ENCODE measurements around the gene CELF2. TPM values are rescaled to one million over a fixed set of nuclear protein-coding genes. Genes with fewer than 3 reads are reported as not detected.

The CELF2 gene
- total RNA-seq, 6 donors from 2014 or later = 82.7 to 193 (median 120) TPM

DNA sequence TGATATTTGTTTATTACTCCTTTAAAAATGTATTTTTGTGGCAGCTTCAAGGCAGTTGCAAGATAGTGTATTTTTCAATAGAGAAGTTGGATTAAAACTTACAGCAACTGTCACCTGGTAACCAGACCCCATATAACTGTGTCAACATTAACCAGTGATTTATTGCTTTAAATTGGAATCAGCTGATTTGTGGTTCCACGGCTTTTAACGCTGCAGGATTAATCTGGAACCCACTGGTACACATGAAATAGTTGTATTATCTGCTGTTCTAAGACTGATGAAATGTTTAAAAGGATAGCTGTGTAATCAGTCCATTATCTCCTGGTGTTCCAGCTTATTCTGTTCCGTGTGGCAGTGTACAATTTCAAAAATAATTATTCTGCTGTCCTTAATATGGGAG, 180.2 kb downstream of the CELF2 start:
- no peak for DNase-seq
- WGBS, 2 donors = 59 to 63% methylated on average over 3 of the region's 3 CpGs
- peaks cover 10 to 34% (median 18%) of the 10 kb centered on the region in 4 donors for H3K4me1 ChIP-seq
- TF ChIP-seq CTCF (IDR thresholded peaks at IDR 0.05) (no peak), EP300 (IDR thresholded peaks at IDR 0.05) (no peak), POLR2AphosphoS5 (IDR thresholded peaks at IDR 0.05) (no peak), POLR2A (IDR thresholded peaks at IDR 0.05) (no peak)
- H3K4me3 ChIP-seq = no peak overlapping the region
- H3K36me3 ChIP-seq = peaks cover 0 to 5% (median 3%) of the 10 kb centered on the region in 4 donors
- H3K27ac ChIP-seq = peak overlapping the region in 1 of 4 donors; percentile 15
- no peaks in the 10 kb centered on the region for H3K9me3 ChIP-seq
- H3K27me3 ChIP-seq = no peaks in the 10 kb centered on the region
- no peak for ATAC-seq (ENCODE audit: low FRiP score in 2 of 2)

DNA sequence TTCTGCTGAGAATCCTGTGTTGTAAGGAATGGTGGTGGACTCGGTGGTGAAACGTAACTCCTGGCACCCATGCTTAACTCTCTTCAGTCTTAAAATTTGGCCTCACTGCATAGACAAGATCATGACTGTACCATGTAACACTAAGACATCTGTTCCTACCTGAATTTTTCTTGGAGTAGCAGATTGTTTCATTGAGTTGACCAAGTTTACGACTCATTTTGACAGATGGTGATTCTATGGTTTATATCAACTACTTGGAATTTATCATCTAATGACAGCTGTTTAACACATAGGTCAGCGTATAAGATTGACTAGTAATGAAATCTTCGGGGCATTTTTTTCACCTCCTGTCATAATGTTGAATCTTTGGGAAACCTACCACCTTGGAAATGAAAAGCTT, 184.2 kb downstream of the CELF2 start:
- Histone ChIP-seq H3K27me3 (no peaks in the 10 kb centered on the region), H3K9me3 (no peaks in the 10 kb centered on the region), H3K27ac (no peak overlapping the region), H3K4me3 (no peak overlapping the region), H3K36me3 (peaks cover 0 to 17% (median 1%) of the 10 kb centered on the region in 4 donors), H3K4me1 (peaks cover 11 to 23% (median 16%) of the 10 kb centered on the region in 4 donors)
- ATAC-seq (ENCODE audit: low FRiP score in 2 of 2) = no peak
- WGBS, 2 donors = 81 to 89% methylated on average over 5 of the region's 5 CpGs
- DNase-seq = no peak
- no peak for TF ChIP-seq POLR2A (IDR thresholded peaks at IDR 0.05)
- TF ChIP-seq POLR2AphosphoS5 (IDR thresholded peaks at IDR 0.05) = no peak
- no peak for TF ChIP-seq CTCF (IDR thresholded peaks at IDR 0.05)

- peaks cover 0 to 17% (median 1%) of the 10 kb centered on the region in 4 donors for H3K36me3 ChIP-seq
- H3K9me3 ChIP-seq = no peaks in the 10 kb centered on the region
- H3K27me3 ChIP-seq = no peaks in the 10 kb centered on the region
- ATAC-seq (ENCODE audit: low FRiP score in 2 of 2) (no peak), DNase-seq (peak in 1 of 2 donors; percentile 62)
- no peak overlapping the region for H3K27ac ChIP-seq
- H3K4me1 ChIP-seq = peaks cover 0 to 15% (median 10%) of the 10 kb centered on the region in 4 donors
- 44% methylated on average over 19 of the region's 19 CpGs for WGBS, 2 donors
- TF ChIP-seq POLR2AphosphoS5 (IDR thresholded peaks at IDR 0.05) (no peak), CTCF (IDR thresholded peaks at IDR 0.05) (no peak), POLR2A (IDR thresholded peaks at IDR 0.05) (no peak), EP300 (IDR thresholded peaks at IDR 0.05) (no peak)
- no peak overlapping the region for H3K4me3 ChIP-seq
Observed at GRCh38 chr10:11204351-11204942, 186.8 kb downstream of the CELF2 start.

GRCh38 chr10:11205030-11205772, 187.5 kb downstream of the CELF2 start:
- 93% methylated on average over 13 of the region's 13 CpGs for WGBS, 2 donors
- Histone ChIP-seq H3K36me3 (peaks cover 0 to 17% (median 1%) of the 10 kb centered on the region in 4 donors), H3K27me3 (no peaks in the 10 kb centered on the region), H3K27ac (no peak overlapping the region), H3K4me3 (no peak overlapping the region), H3K9me3 (no peaks in the 10 kb centered on the region), H3K4me1 (peaks cover 0 to 22% (median 15%) of the 10 kb centered on the region in 4 donors)
- DNase-seq (peak in 1 of 2 donors; percentile 48), ATAC-seq (ENCODE audit: low FRiP score in 2 of 2) (no peak)
- no peak for TF ChIP-seq POLR2A (IDR thresholded peaks at IDR 0.05)
- TF ChIP-seq CTCF (IDR thresholded peaks at IDR 0.05) = no peak
- TF ChIP-seq EP300 (IDR thresholded peaks at IDR 0.05) = no peak
- no peak for TF ChIP-seq POLR2AphosphoS5 (IDR thresholded peaks at IDR 0.05)
